ENCODE measurements around the gene AK8. TPM values are rescaled to one million over a fixed set of nuclear protein-coding genes. Genes with fewer than 3 reads are reported as not detected.

Gene AK8
- total and polyA plus RNA-seq, 9 donors: 0.36 to 9.8 (median 1.6) TPM

GRCh38 chr9:132782037-132782436 is 96.0 kb downstream of the AK8 start:
- no peak for DNase-seq
- no peak overlapping the region for H3K27ac ChIP-seq
- H3K27me3 ChIP-seq: no peaks in the 10 kb centered on the region
- WGBS, 3 donors: 77 to 87% (median 82%) methylated on average over 9 of the region's 9 CpGs
- H3K9me3 ChIP-seq: no peaks in the 10 kb centered on the region
- H3K4me3 ChIP-seq: no peak overlapping the region
- intact Hi-C loops (cut with DNase I): no loop called here
- H3K4me1 ChIP-seq (ENCODE audit: insufficient read depth): peaks cover 3% of the 10 kb centered on the region
- TF ChIP-seq POLR2A (IDR thresholded peaks at IDR 0.05) (no peak), EP300 (IDR thresholded peaks at IDR 0.05) (no peak), CTCF (IDR thresholded peaks at IDR 0.05) (no peak)
- H3K36me3 ChIP-seq: no peaks in the 10 kb centered on the region

DNA sequence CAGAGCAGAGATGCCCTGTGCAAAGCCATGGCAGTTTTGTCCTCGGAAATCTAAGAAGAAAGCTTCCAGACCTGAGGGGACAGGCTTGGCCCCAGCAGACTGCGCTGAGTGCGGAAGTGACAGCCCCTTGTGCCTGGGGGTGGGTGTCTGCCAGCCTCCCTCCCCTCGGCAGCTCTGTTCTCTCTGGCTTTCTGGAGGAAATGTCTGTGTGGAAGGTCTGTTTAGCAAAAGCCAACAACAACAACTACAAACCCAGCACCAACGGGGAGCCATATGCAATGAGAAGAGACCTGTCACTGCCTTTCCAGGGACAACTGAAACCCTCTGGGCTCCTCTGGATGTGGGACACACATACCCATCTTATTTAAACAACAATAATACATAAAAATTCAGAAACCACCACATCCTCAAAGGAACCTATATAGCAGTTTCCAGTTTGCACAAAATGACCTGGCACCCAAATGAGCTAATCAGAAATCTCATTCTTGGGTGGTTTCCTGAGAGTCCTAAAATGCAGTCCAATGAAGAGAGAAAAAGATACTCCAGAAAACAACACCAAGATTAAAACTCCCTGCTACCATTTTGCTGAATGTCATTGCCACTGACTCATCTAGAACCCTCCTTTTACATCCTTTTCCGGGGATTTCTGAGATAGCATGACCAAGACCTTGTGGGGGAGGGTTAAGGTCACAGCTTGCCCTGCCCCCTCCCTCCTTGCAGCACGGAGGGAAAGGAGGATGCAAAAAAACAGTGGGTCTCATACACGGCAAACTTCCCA is 97.7 kb downstream of the AK8 start:
- Histone ChIP-seq H3K27ac (no peak overlapping the region), H3K27me3 (no peaks in the 10 kb centered on the region), H3K4me3 (no peak overlapping the region), H3K36me3 (no peaks in the 10 kb centered on the region), H3K4me1 (ENCODE audit: insufficient read depth) (peaks cover 4% of the 10 kb centered on the region), H3K9me3 (no peaks in the 10 kb centered on the region)
- TF ChIP-seq CTCF (IDR thresholded peaks at IDR 0.05) (no peak), EP300 (IDR thresholded peaks at IDR 0.05) (no peak), POLR2A (IDR thresholded peaks at IDR 0.05) (no peak)
- DNase-seq: no peak
- intact Hi-C loops (cut with DNase I): no loop called here
- 63 to 69% (median 67%) methylated on average over 8 of the region's 8 CpGs for WGBS, 3 donors

GRCh38 chr9:132776891-132777290 is 101.2 kb downstream of the AK8 start:
- intact Hi-C loops (cut with DNase I): loop anchor here in 1 of 4 donors (10.0 kb wide), 1 partner anchor 102 kb away; the partner anchor contains the start of gene GTF3C4
- WGBS, 3 donors: 94 to 99% (median 95%) methylated on average over 6 of the region's 6 CpGs
- H3K27me3 ChIP-seq: no peaks in the 10 kb centered on the region
- H3K27ac ChIP-seq: no peak overlapping the region
- no peaks in the 10 kb centered on the region for H3K36me3 ChIP-seq
- no peak overlapping the region for H3K4me3 ChIP-seq
- H3K9me3 ChIP-seq: no peaks in the 10 kb centered on the region
- no peak for TF ChIP-seq EP300 (IDR thresholded peaks at IDR 0.05)
- no peak for TF ChIP-seq POLR2A (IDR thresholded peaks at IDR 0.05)
- TF ChIP-seq CTCF (IDR thresholded peaks at IDR 0.05): no peak
- no peak for DNase-seq
- H3K4me1 ChIP-seq (ENCODE audit: insufficient read depth): peaks cover 1% of the 10 kb centered on the region

- Histone ChIP-seq H3K27ac (no peak overlapping the region), H3K27me3 (no peaks in the 10 kb centered on the region), H3K4me1 (ENCODE audit: insufficient read depth) (peaks cover 1% of the 10 kb centered on the region), H3K4me3 (no peak overlapping the region), H3K9me3 (no peaks in the 10 kb centered on the region), H3K36me3 (no peaks in the 10 kb centered on the region)
- no peak for TF ChIP-seq POLR2A (IDR thresholded peaks at IDR 0.05)
- no peak for TF ChIP-seq CTCF (IDR thresholded peaks at IDR 0.05)
- no peak for TF ChIP-seq EP300 (IDR thresholded peaks at IDR 0.05)
- peak in 2 of 5 donors; percentile 32 to 63 for DNase-seq
- intact Hi-C loops (cut with DNase I): loop anchor here in 1 of 4 donors (10.0 kb wide), 1 partner anchor 101 kb away; the partner anchor contains the start of gene GTF3C4
- WGBS, 3 donors: 45 to 56% (median 47%) methylated on average over 11 of the region's 11 CpGs
These were observed 101.8 kb downstream of the AK8 start for GRCh38 chr9:132776268-132776667.

All from ovary (tissue), 9 donors.